Keratinocyte (primary cell): Measurements from ENCODE around the gene ALCAM. TPM values are rescaled to one million over a fixed set of nuclear protein-coding genes. Genes with fewer than 3 reads are reported as not detected.

Experiments used
- DNase-seq: peaks from one replicate; pipeline ENCODE4 v3.0.0-alpha.2; 2011; ENCODE audit warnings: low read depth, missing footprints, low spot score
- FAIRE-seq: peaks from 2 replicates; lab custom pipeline; 2011; peaks lifted over from hg19 to GRCh38; lab: Jason Lieb, UNC
- H2AFZ ChIP-seq: 2 replicates; pipeline ENCODE4 v1.6.0; 2012; ENCODE audit warnings: low read length, control low read depth, inconsistent platforms; ENCODE audit not compliant: control insufficient read depth
- H3K27ac ChIP-seq: 2 replicates; pipeline ENCODE4 v1.5.1; 2011; ENCODE audit warnings: low read length; ENCODE audit not compliant: control insufficient read depth, insufficient read depth
- H3K27me3 ChIP-seq: 3 replicates; pipeline ENCODE4 v1.6.0; 2011; ENCODE audit warnings: low read length; ENCODE audit not compliant: control insufficient read depth, insufficient read depth; ENCODE audit errors: extremely low read depth
- H3K36me3 ChIP-seq, 2 experiments: 2 replicates in 1 of 2; 3 replicates in 1 of 2; pipeline ENCODE4 v1.5.1; 2011; ENCODE audit warnings: low read length in 2 of 2, mild to moderate bottlenecking in 1 of 2; ENCODE audit not compliant: control insufficient read depth in 2 of 2, insufficient read depth in 2 of 2; ENCODE audit errors: extremely low read depth in 1 of 2
- H3K4me1 ChIP-seq: 3 replicates; pipeline ENCODE4 v1.5.1; 2011; ENCODE audit warnings: low read length; ENCODE audit not compliant: control insufficient read depth, insufficient read depth; ENCODE audit errors: extremely low read depth
- H3K4me2 ChIP-seq: 3 replicates; pipeline ENCODE4 v1.6.0; 2011; ENCODE audit warnings: low read depth, low read length; ENCODE audit not compliant: control insufficient read depth, insufficient read depth; ENCODE audit errors: extremely low read depth
- H3K4me3 ChIP-seq, 3 experiments: fragments of 200-600 bp in 1 of 3; sonication (generic) in 1 of 3; 2 replicates in 2 of 3; 3 replicates in 1 of 3; pipeline ENCODE4 v1.5.1; 2011 to 2016; ENCODE audit warnings: low read length in 3 of 3, mild to moderate bottlenecking in 3 of 3, control low read depth in 2 of 3, inconsistent platforms in 1 of 3, low read depth in 1 of 3, mixed read lengths in 1 of 3, mixed run types in 1 of 3, moderate library complexity in 1 of 3; ENCODE audit not compliant: control insufficient read depth in 2 of 3, insufficient read depth in 2 of 3; ENCODE audit errors: extremely low read depth in 1 of 3
- H3K79me2 ChIP-seq: 2 replicates; pipeline ENCODE4 v1.6.0; 2012; ENCODE audit warnings: low read length; ENCODE audit not compliant: control insufficient read depth, insufficient read depth
- H3K9ac ChIP-seq: 3 replicates; pipeline ENCODE4 v1.6.0; 2011; ENCODE audit warnings: low read length; ENCODE audit not compliant: control insufficient read depth, insufficient read depth; ENCODE audit errors: extremely low read depth
- H3K9me1 ChIP-seq: 3 replicates; pipeline ENCODE4 v1.6.0; 2011; ENCODE audit warnings: low read length; ENCODE audit not compliant: control insufficient read depth, insufficient read depth; ENCODE audit errors: extremely low read depth
- H3K9me3 ChIP-seq: 2 replicates; pipeline ENCODE4 v1.5.1; 2012; ENCODE audit warnings: low read depth, low read length; ENCODE audit not compliant: control insufficient read depth
- H4K20me1 ChIP-seq: 3 replicates; pipeline ENCODE4 v1.6.0; 2011; ENCODE audit warnings: low read length; ENCODE audit not compliant: control insufficient read depth, insufficient read depth; ENCODE audit errors: extremely low read depth
- CTCF ChIP-seq, 3 experiments: IDR thresholded peaks in 1 of 3; conservative IDR thresholded peaks in 1 of 3; optimal IDR thresholded peaks in 1 of 3; 2 replicates in 2 of 3; 3 replicates in 1 of 3; pipeline versions ENCODE3 to v1.5.1; 2011; ENCODE audit warnings: low read length in 3 of 3, mild to moderate bottlenecking in 3 of 3, moderate library complexity in 2 of 3, control low read depth in 1 of 3, inconsistent platforms in 1 of 3; ENCODE audit not compliant: insufficient read depth in 2 of 3; ENCODE audit errors: extremely low read depth in 1 of 3
- EZH2 ChIP-seq: IDR thresholded peaks from one replicate; pipeline ENCODE4 v1.6.1; 2012; ENCODE audit warnings: inconsistent platforms, mild to moderate bottlenecking, low read length, moderate library complexity
- dilution Hi-C: fragments of 300-500 bp; cut with MboI; formaldehyde crosslinking; loops from one replicate; pipeline ENCODE4 v1.7.0; 2020; ENCODE audit warnings: low sequenced_read_pairs; ENCODE audit not compliant: extremely low pct_ligation_motif_present
- polyA plus RNA-seq, 5 experiments: library from polyadenylated mRNA; depleted of rRNA in 3 of 5; stranded (reverse) in 3 of 5; stranded (forward) in 1 of 5; unstranded in 1 of 5; fragments of >200 nt; gene quantifications; 1 replicate in 1 of 5; 2 replicates in 3 of 5; 3 replicates in 1 of 5; pipeline versions ENCODE4 v1.2.1 to v1.2.3, GENCODE V29; 2011 to 2012; ENCODE audit warnings: missing spikeins in 2 of 5, low read depth in 1 of 5, low replicate concordance in 1 of 5

ALCAM gene
- polyA plus RNA-seq, 1 donor (not counting 4 experiments of a cell fraction or from before 2014, with no cell fraction given): 71.3 TPM

- no peak for TF ChIP-seq EZH2
- TF ChIP-seq CTCF (optimal IDR thresholded peaks at IDR 0.05 in 1 of 3, IDR thresholded peaks at IDR 0.05 in 1 of 3, conservative IDR thresholded peaks at IDR 0.05 in 1 of 3; ENCODE audit: extremely low read depth in 1 of 3, insufficient read depth in 2 of 3, low read length in 3 of 3): no peak
- Histone ChIP-seq H3K9ac (no peak overlapping the region), H3K9me1 (no peaks in the 10 kb centered on the region), H2AFZ (no peak overlapping the region), H3K27me3 (no peaks in the 10 kb centered on the region), H3K4me3 (no peak overlapping the region), H3K79me2 (peaks cover 50% of the 10 kb centered on the region), H4K20me1 (no peaks in the 10 kb centered on the region), H3K27ac (no peak overlapping the region), H3K4me1 (no peaks in the 10 kb centered on the region), H3K9me3 (no peaks in the 10 kb centered on the region), H3K36me3 (no peaks in the 10 kb centered on the region), H3K4me2 (no peak overlapping the region)
- no peak for FAIRE-seq
- dilution Hi-C loops: no loop called here
- DNase-seq: no peak
Measured at GRCh38 chr3:105466495-105467404, 100.0 kb downstream of the ALCAM start.

- no peak for DNase-seq
- Histone ChIP-seq H3K9me1 (no peaks in the 10 kb centered on the region), H3K79me2 (peaks cover 51% of the 10 kb centered on the region), H3K4me1 (peaks cover 7% of the 10 kb centered on the region), H3K4me2 (no peak overlapping the region), H3K27ac (no peak overlapping the region), H4K20me1 (no peaks in the 10 kb centered on the region), H3K36me3 (no peaks in the 10 kb centered on the region), H3K9ac (no peak overlapping the region), H3K27me3 (no peaks in the 10 kb centered on the region), H2AFZ (no peak overlapping the region), H3K4me3 (no peak overlapping the region), H3K9me3 (no peaks in the 10 kb centered on the region)
- FAIRE-seq: no peak
- dilution Hi-C loops: no loop called here
- TF ChIP-seq CTCF (optimal IDR thresholded peaks at IDR 0.05 in 1 of 3, IDR thresholded peaks at IDR 0.05 in 1 of 3, conservative IDR thresholded peaks at IDR 0.05 in 1 of 3; ENCODE audit: extremely low read depth in 1 of 3, insufficient read depth in 2 of 3, low read length in 3 of 3) (no peak), EZH2 (no peak)
Measured at GRCh38 chr3:105470851-105471250, 104.1 kb downstream of the ALCAM start.
